Measurements from ENCODE around the gene RPIA.

Gene RPIA

DNA sequence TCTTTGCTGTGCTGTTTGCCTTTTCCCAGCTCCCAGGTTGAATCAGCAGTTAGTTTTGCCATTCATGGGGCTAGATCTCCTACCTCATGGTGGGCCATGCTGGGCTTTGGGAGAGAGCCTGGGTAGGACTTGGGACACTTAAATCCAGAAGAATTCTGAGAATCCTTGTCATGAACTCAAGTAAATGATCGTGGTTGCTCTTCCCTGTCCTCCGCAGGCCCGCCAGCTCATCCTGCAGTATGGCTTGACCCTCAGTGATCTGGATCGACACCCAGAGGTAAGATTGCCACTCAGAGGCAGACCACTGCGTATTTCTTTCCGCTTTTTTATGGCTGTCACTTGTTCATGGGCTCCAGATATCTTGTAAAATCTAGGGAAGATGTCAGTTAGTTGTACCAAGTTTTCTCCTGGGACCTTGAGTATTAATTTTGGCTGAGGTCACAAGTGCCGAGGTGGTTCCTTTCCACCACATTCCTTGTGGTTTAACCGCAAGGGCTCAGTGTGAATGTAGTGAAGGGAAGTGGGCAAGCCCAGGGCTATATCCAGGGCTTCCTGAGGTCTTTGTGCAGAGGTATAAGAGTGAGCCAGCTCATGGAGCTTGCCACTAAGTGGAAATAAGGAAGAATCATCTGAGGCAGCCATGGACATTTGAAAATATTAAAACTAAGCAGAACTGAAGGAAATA, 37.7 kb downstream of the RPIA start:
- no peak for TF ChIP-seq TARDBP (IDR thresholded peaks at IDR 0.05)
- TF ChIP-seq, protein P1, sequence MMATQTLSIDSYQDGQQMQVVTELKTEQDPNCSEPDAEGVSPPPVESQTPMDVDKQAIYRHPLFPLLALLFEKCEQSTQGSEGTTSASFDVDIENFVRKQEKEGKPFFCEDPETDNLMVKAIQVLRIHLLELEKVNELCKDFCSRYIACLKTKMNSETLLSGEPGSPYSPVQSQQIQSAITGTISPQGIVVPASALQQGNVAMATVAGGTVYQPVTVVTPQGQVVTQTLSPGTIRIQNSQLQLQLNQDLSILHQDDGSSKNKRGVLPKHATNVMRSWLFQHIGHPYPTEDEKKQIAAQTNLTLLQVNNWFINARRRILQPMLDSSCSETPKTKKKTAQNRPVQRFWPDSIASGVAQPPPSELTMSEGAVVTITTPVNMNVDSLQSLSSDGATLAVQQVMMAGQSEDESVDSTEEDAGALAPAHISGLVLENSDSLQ (IDR thresholded peaks at IDR 0.05): no peak
- TF ChIP-seq SP1 (IDR thresholded peaks at IDR 0.05): no peak
- no peak for TF ChIP-seq HDGF (IDR thresholded peaks at IDR 0.05; ENCODE audit: borderline replicate concordance)
- TF ChIP-seq ZNF384 (IDR thresholded peaks at IDR 0.05): no peak
- ChIA-PET POLR2A (no interaction called here), CTCF (no interaction called here)
- no peak for DNase-seq (ENCODE audit: extremely low spot score)

DNA sequence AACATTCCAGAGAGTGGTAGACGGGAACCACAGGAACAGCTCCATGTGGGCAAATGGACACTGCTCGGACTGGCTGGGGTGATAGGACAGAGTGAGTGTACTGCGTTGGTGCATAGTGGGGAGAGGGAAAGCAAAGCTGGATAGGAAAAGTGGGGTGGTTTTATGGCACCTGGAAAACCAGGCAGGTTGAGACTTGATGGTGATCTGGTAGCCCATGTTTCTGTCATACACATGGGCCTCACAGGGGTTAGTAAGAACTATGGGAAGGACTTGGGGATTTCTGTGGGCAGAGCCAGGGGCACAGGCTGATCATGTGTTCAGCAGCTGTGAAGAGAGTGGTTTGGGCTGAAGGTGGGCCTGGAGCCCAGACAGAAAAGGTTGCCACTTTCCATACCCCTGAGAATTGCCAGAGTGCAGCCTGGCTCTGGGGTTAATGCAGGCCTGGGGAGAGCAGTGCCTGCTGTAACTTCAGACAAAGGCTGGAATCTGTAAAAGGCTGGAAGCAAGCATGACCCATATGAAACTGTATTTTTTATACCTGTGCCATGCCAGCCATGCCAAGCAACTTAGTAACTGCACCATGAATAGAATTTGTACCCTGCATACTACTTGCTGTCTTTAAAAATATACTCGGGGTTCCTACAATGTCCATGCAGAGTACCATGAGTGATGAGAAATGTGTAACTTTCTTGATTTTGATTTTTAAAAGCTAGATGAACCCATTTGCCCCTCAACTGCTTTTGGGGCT, 41.9 kb downstream of the RPIA start:
- TF ChIP-seq HDGF (IDR thresholded peaks at IDR 0.05; ENCODE audit: borderline replicate concordance) (no peak), BHLHE40 (IDR thresholded peaks at IDR 0.05; ENCODE audit: borderline replicate concordance) (no peak), SP1 (IDR thresholded peaks at IDR 0.05) (no peak), TARDBP (IDR thresholded peaks at IDR 0.05) (no peak), ELF4 (IDR thresholded peaks at IDR 0.05) (no peak), CTBP1 (IDR thresholded peaks at IDR 0.05; ENCODE audit: borderline replicate concordance) (no peak), FOXK2 (IDR thresholded peaks at IDR 0.05) (no peak), ARNT (IDR thresholded peaks at IDR 0.05) (no peak), L3MBTL2 (conservative IDR thresholded peaks at IDR 0.05) (no peak), FOXA1 (IDR thresholded peaks at IDR 0.05) (no peak), SUZ12 (IDR thresholded peaks at IDR 0.05) (no peak), FOXM1 (IDR thresholded peaks at IDR 0.05; ENCODE audit: borderline replicate concordance) (no peak), ZNF384 (IDR thresholded peaks at IDR 0.05) (no peak)
- ChIA-PET CTCF (no interaction called here), POLR2A (no interaction called here)
- no peak for DNase-seq (ENCODE audit: extremely low spot score)

DNA sequence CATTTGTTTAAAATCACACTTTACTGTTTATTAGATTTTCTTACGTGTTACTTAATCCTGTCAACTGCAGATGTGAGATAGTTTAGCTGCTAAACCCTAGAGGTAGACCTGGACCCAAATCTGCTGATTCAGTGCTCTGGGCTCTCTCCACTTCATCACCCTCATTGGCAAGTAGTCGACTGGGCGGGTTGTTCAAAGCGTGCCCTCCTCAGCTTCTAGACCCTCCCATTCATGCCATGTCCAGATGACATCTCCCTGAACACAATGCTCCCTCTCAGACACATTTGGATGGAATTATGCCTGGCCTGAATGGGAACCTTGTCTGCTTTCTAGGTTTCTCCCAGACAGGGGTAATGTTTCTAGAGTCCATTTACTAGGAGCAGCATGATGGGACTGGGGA, 43.7 kb downstream of the RPIA start:
- DNase-seq (ENCODE audit: extremely low spot score): no peak
- TF ChIP-seq FOXM1 (IDR thresholded peaks at IDR 0.05; ENCODE audit: borderline replicate concordance) (no peak), HDGF (IDR thresholded peaks at IDR 0.05; ENCODE audit: borderline replicate concordance) (no peak), ELF4 (IDR thresholded peaks at IDR 0.05) (no peak), TARDBP (IDR thresholded peaks at IDR 0.05) (no peak), SP1 (IDR thresholded peaks at IDR 0.05) (no peak), ARNT (IDR thresholded peaks at IDR 0.05) (no peak), FOXA1 (IDR thresholded peaks at IDR 0.05) (no peak), LEF1 (IDR thresholded peaks at IDR 0.05; ENCODE audit: borderline replicate concordance) (no peak), ZNF384 (IDR thresholded peaks at IDR 0.05) (no peak), FOXK2 (IDR thresholded peaks at IDR 0.05) (no peak), BHLHE40 (IDR thresholded peaks at IDR 0.05; ENCODE audit: borderline replicate concordance) (no peak), SUZ12 (IDR thresholded peaks at IDR 0.05) (no peak), L3MBTL2 (conservative IDR thresholded peaks at IDR 0.05) (no peak), NFRKB (IDR thresholded peaks at IDR 0.05) (no peak), CTBP1 (IDR thresholded peaks at IDR 0.05; ENCODE audit: borderline replicate concordance) (no peak)
- TF ChIP-seq, protein P1 (IDR thresholded peaks at IDR 0.05): no peak
- POLR2A ChIA-PET: no interaction called here
- CTCF ChIA-PET: no interaction called here

DNA sequence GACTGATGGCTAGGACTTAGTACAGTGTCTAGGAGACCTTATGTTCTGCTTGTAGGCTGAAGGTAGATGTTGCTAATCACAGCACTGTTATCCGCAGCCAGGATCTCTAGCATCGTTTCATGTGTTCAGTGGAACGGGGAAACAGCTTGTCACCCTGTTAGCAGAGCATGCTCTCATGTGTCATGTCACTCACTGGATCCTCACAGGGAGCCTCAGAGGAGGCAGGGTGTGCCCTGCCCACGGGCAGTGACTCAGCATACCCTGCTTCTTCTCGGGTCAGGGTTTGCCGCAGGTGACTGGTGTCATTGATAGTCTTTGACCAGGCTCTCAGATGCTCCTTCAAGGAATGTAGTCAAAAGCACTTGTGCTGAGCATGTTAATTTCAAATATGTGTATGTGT, 44.4 kb downstream of the RPIA start:
- TF ChIP-seq BHLHE40 (IDR thresholded peaks at IDR 0.05; ENCODE audit: borderline replicate concordance): no peak
- no peak for TF ChIP-seq HDGF (IDR thresholded peaks at IDR 0.05; ENCODE audit: borderline replicate concordance)
- TF ChIP-seq ARNT (IDR thresholded peaks at IDR 0.05): no peak
- TF ChIP-seq NFRKB (IDR thresholded peaks at IDR 0.05): no peak
- no peak for TF ChIP-seq CTBP1 (IDR thresholded peaks at IDR 0.05; ENCODE audit: borderline replicate concordance)
- TF ChIP-seq ELF4 (IDR thresholded peaks at IDR 0.05): no peak
- TF ChIP-seq ZNF384 (IDR thresholded peaks at IDR 0.05): no peak
- no peak for TF ChIP-seq FOXK2 (IDR thresholded peaks at IDR 0.05)
- TF ChIP-seq, protein P1 (IDR thresholded peaks at IDR 0.05): no peak
- no peak for TF ChIP-seq TARDBP (IDR thresholded peaks at IDR 0.05)
- no peak for TF ChIP-seq SUZ12 (IDR thresholded peaks at IDR 0.05)
- no peak for TF ChIP-seq LEF1 (IDR thresholded peaks at IDR 0.05; ENCODE audit: borderline replicate concordance)
- TF ChIP-seq FOXM1 (IDR thresholded peaks at IDR 0.05; ENCODE audit: borderline replicate concordance): no peak

DNA sequence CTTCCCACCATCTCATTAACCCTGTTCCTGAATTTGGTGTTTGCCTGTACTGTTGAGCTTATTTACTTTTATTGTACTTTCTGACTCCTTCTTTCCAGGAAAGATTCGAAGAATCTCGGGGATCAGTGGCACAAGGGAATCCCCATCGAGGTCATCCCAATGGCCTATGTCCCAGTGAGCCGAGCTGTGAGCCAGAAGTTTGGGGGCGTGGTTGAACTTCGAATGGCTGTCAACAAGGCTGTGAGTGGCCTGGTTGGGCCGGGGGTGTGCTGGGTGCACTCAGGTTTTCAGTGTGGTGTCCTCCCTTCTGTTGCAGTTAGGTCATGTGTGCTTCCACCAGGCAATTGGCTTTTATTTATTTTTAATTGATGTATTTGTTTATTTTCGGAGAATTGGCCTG, 45.0 kb downstream of the RPIA start:
- TF ChIP-seq L3MBTL2 (conservative IDR thresholded peaks at IDR 0.05): no peak
- no peak for TF ChIP-seq HDGF (IDR thresholded peaks at IDR 0.05; ENCODE audit: borderline replicate concordance)
- ChIA-PET CTCF (interaction anchor here (0.6 kb wide), 1 partner anchor 15 kb away, joined by 3 read pairs; no protein-coding TSS in a partner anchor), POLR2A (no interaction called here)
- DNase-seq (ENCODE audit: extremely low spot score): no peak

More for the DNA sequence above, 44.4 kb downstream of the RPIA start:
- DNase-seq (ENCODE audit: extremely low spot score): no peak
- ChIA-PET CTCF (interaction anchor here (0.6 kb wide), 1 partner anchor 14 kb away, joined by 3 read pairs; no protein-coding TSS in a partner anchor), POLR2A (no interaction called here)

DNA sequence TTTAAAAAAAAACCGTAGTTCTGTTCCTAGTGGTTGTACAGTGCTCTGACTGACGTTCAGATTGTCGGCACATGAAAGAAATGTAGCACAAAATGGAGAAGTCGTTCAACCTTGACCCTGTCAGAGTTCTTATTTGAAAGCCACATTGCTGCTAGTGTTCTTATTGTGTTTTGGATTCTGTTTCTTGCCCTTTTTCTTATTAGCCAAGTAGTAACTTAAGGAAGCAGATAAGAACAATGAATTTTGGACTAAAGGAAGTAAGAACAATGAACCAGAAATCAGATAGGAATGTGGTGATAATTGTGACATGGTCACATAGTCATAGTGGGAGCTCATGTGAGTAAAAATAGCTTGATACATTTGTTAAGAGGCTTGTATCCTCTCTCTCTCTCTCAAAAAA, 45.9 kb downstream of the RPIA start:
- TF ChIP-seq NFRKB (IDR thresholded peaks at IDR 0.05) (no peak), CTBP1 (IDR thresholded peaks at IDR 0.05; ENCODE audit: borderline replicate concordance) (no peak), ARNT (IDR thresholded peaks at IDR 0.05) (no peak)
- TF ChIP-seq, protein P1 (IDR thresholded peaks at IDR 0.05): no peak
- no peak for DNase-seq (ENCODE audit: extremely low spot score)
- ChIA-PET POLR2A (no interaction called here), CTCF (no interaction called here)

Data from HEK293T (cell line).